Muscle layer of colon (tissue), 2 donors: ENCODE data around the gene SSRP1.

Experiments used
- H3K27ac ChIP-seq: one replicate; pipeline ENCODE4 v1.7.0; 2013; ENCODE audit warnings: low read depth, mild to moderate bottlenecking, low read length, moderate library complexity
- H3K27me3 ChIP-seq, 2 donors: one replicate each; pipeline ENCODE4 v1.7.0; 2013; ENCODE audit warnings: low read length in 2 of 2, mild to moderate bottlenecking in 2 of 2; ENCODE audit not compliant: insufficient read depth in 2 of 2, control insufficient read depth in 1 of 2
- H3K36me3 ChIP-seq: one replicate; pipeline ENCODE4 v1.7.0; 2013; ENCODE audit warnings: mild to moderate bottlenecking, low read length; ENCODE audit not compliant: insufficient read depth
- H3K4me1 ChIP-seq: one replicate; pipeline ENCODE4 v1.7.0; 2013; ENCODE audit warnings: mild to moderate bottlenecking, low read length; ENCODE audit not compliant: insufficient read depth
- H3K4me3 ChIP-seq, 2 donors: one replicate each; pipeline ENCODE4 v1.7.0; 2013; ENCODE audit warnings: low read length in 2 of 2, low read depth in 1 of 2, mild to moderate bottlenecking in 1 of 2, moderate library complexity in 1 of 2
- H3K9ac ChIP-seq: one replicate; pipeline ENCODE4 v1.7.0; 2013; ENCODE audit warnings: low read length
- H3K9me3 ChIP-seq: one replicate; pipeline ENCODE4 v1.7.0; 2013; ENCODE audit warnings: mild to moderate bottlenecking, low read length
- donor health status: abdominal sarcoma.
- donor health status: Adenocarcinoma of cecum.

Gene SSRP1

DNA sequence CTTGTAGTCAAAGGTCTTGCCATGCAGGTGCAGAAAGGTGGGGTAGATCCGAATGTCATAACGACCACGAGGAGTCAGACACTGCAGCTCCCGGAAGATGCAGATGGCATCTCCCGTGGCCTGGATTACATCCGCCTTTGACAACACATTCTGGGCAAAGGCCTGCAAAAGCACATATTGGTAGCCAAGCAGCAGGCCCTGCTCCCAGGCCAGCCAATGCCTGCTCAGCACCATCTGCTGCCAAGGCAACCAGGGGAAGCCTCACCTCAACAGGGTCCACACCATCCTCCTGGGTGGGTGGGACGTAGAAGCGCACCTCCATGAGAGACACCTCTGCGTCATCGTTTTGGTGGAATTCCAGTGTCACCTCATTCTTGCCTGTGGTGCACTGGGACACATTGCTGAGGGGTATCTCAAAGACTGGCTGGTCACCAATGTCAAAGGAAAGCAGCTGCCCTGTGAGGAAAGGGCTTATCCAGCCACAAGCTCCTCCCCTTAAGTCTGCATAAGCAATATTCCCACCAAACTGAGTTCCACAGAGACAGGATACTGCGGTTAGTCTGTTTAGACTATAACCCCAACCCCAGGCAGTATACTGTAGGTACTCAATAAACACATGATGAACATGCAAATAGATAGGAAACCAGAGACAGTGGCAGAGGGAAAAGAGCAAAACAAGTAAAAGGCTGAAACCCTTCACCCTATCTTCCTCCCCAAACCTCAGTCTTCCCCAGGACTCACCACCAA is 2.8 kb downstream of the SSRP1 start:
- Histone ChIP-seq H3K4me1 (peaks cover 18% of the 10 kb centered on the region), H3K36me3 (peaks cover 53% of the 10 kb centered on the region), H3K9me3 (no peaks in the 10 kb centered on the region), H3K27ac (no peak overlapping the region), H3K27me3 (no peaks in the 10 kb centered on the region), H3K9ac (no peak overlapping the region), H3K4me3 (no peak overlapping the region)

GRCh38 chr11:57331720-57332119 is 4.0 kb downstream of the SSRP1 start:
- no peaks in the 10 kb centered on the region for H3K27me3 ChIP-seq
- H3K36me3 ChIP-seq = peaks cover 65% of the 10 kb centered on the region
- H3K9ac ChIP-seq = no peak overlapping the region
- H3K4me3 ChIP-seq = no peak overlapping the region
- peaks cover 18% of the 10 kb centered on the region for H3K4me1 ChIP-seq
- H3K9me3 ChIP-seq = no peaks in the 10 kb centered on the region
- no peak overlapping the region for H3K27ac ChIP-seq

GRCh38 chr11:57330029-57330428 is 5.7 kb downstream of the SSRP1 start:
- Histone ChIP-seq H3K4me3 (no peak overlapping the region), H3K4me1 (peaks cover 21% of the 10 kb centered on the region), H3K36me3 (peaks cover 73% of the 10 kb centered on the region), H3K27me3 (no peaks in the 10 kb centered on the region), H3K27ac (no peak overlapping the region), H3K9me3 (no peaks in the 10 kb centered on the region), H3K9ac (no peak overlapping the region)

- Histone ChIP-seq H3K27me3 (no peaks in the 10 kb centered on the region), H3K36me3 (peaks cover 66% of the 10 kb centered on the region), H3K9me3 (no peaks in the 10 kb centered on the region), H3K4me1 (peaks cover 22% of the 10 kb centered on the region), H3K4me3 (no peak overlapping the region), H3K9ac (no peak overlapping the region), H3K27ac (no peak overlapping the region)
Measured at GRCh38 chr11:57327721-57328120, 8.0 kb downstream of the SSRP1 start.

GRCh38 chr11:57325735-57326048 is 10.0 kb downstream of the SSRP1 start:
- peaks cover 46% of the 10 kb centered on the region for H3K36me3 ChIP-seq
- H3K4me3 ChIP-seq = peak overlapping the region in 1 of 2 donors; percentile 81
- H3K9ac ChIP-seq = peak overlapping the region; percentile 82

GRCh38 chr11:57324886-57325734 is 10.6 kb downstream of the SSRP1 start, which contains the start of gene TNKS1BP1:
TSS of gene TNKS1BP1 (minus strand) at chr11:57324952. CDS start at chr11:57321885, 3,067 bp downstream.
- Histone ChIP-seq H3K27me3 (no peaks in the 10 kb centered on the region), H3K9me3 (no peaks in the 10 kb centered on the region), H3K36me3 (peaks cover 46% of the 10 kb centered on the region), H3K27ac (peak within 1 kb of the TSS; percentile 71), H3K4me1 (peaks cover 40% of the 10 kb centered on the region), H3K9ac (peak within 1 kb of the TSS; percentile 82), H3K4me3 (peak within 1 kb of the TSS; percentile 71 to 83)

More at GRCh38 chr11:57325735-57326048, 10.0 kb downstream of the SSRP1 start:
- no peaks in the 10 kb centered on the region for H3K9me3 ChIP-seq
- H3K27ac ChIP-seq = peak overlapping the region; percentile 71
- no peaks in the 10 kb centered on the region for H3K27me3 ChIP-seq
- peaks cover 40% of the 10 kb centered on the region for H3K4me1 ChIP-seq

GRCh38 chr11:57324154-57324885 is 11.4 kb downstream of the SSRP1 start:
- H3K4me3 ChIP-seq = peak overlapping the region; percentile 71 to 83
- H3K27ac ChIP-seq = peak overlapping the region; percentile 67
- peak overlapping the region; percentile 40 for H3K9ac ChIP-seq
- H3K9me3 ChIP-seq = no peaks in the 10 kb centered on the region
- peaks cover 40% of the 10 kb centered on the region for H3K4me1 ChIP-seq
- no peaks in the 10 kb centered on the region for H3K27me3 ChIP-seq
- H3K36me3 ChIP-seq = peaks cover 41% of the 10 kb centered on the region

- H3K27ac ChIP-seq = peak overlapping the region; percentile 67
- no peaks in the 10 kb centered on the region for H3K9me3 ChIP-seq
- peaks cover 40% of the 10 kb centered on the region for H3K4me1 ChIP-seq
- peak overlapping the region; percentile 40 for H3K9ac ChIP-seq
- peaks cover 36% of the 10 kb centered on the region for H3K36me3 ChIP-seq
- H3K4me3 ChIP-seq = peak overlapping the region; percentile 71 to 83
- H3K27me3 ChIP-seq = no peaks in the 10 kb centered on the region
Measured at GRCh38 chr11:57323855-57324153, 11.9 kb downstream of the SSRP1 start.

- H3K27ac ChIP-seq = peak overlapping the region; percentile 67
- H3K9me3 ChIP-seq = no peaks in the 10 kb centered on the region
- no peaks in the 10 kb centered on the region for H3K27me3 ChIP-seq
- H3K36me3 ChIP-seq = peaks cover 31% of the 10 kb centered on the region
- H3K9ac ChIP-seq = peak overlapping the region; percentile 40
- peak overlapping the region; percentile 71 to 83 for H3K4me3 ChIP-seq
- peaks cover 44% of the 10 kb centered on the region for H3K4me1 ChIP-seq
Measured at GRCh38 chr11:57323167-57323854, 12.4 kb downstream of the SSRP1 start.

- Histone ChIP-seq H3K9ac (peak overlapping the region; percentile 40), H3K4me3 (peak overlapping the region in 1 of 2 donors; percentile 83), H3K36me3 (peaks cover 27% of the 10 kb centered on the region)
Measured at GRCh38 chr11:57322256-57323166, 13.2 kb downstream of the SSRP1 start.

More at GRCh38 chr11:57322256-57323166, 13.2 kb downstream of the SSRP1 start:
- Histone ChIP-seq H3K27ac (peak overlapping the region; percentile 67), H3K4me1 (peaks cover 52% of the 10 kb centered on the region), H3K9me3 (no peaks in the 10 kb centered on the region), H3K27me3 (no peaks in the 10 kb centered on the region)
